Measurements from ENCODE around the gene MYZAP.

The MYZAP gene

GRCh38 chr15:57580866-57581265, 10.8 kb upstream of the MYZAP start:
- no peaks in the 10 kb centered on the region for H3K9me2 ChIP-seq (replicated peaks; ENCODE audit: low read depth, low read length)
- no peaks in the 10 kb centered on the region for H3K27me3 ChIP-seq (ENCODE audit: insufficient read depth, low read length, poor library complexity, severe bottlenecking)
- no peaks in the 10 kb centered on the region for H3K36me3 ChIP-seq (ENCODE audit: insufficient read depth, low read length)
- no peak overlapping the region for H3K4me2 ChIP-seq (ENCODE audit: low read depth, low read length, poor library complexity, severe bottlenecking)
- no peak overlapping the region for H3K4me3 ChIP-seq (ENCODE audit: low read length, poor library complexity, severe bottlenecking)
- H3F3A ChIP-seq (ENCODE audit: low read depth), result no peaks in the 10 kb centered on the region
- H4K20me1 ChIP-seq (ENCODE audit: insufficient read depth, low read length, poor library complexity, severe bottlenecking), result no peaks in the 10 kb centered on the region
- no peak overlapping the region for H3K9ac ChIP-seq (ENCODE audit: low read depth, low read length, poor library complexity, severe bottlenecking)
- no peaks in the 10 kb centered on the region for H3K79me2 ChIP-seq (ENCODE audit: insufficient read depth, low read length)
- no peak for TF ChIP-seq CTCF (conservative IDR thresholded peaks at IDR 0.05; ENCODE audit: low read length)
- no peak for TF ChIP-seq EZH2phosphoT487 (IDR thresholded peaks at IDR 0.05; ENCODE audit: borderline replicate concordance)
- H3K9me3 ChIP-seq (ENCODE audit: insufficient read depth, low read depth, low read length), result no peaks in the 10 kb centered on the region
- no peaks in the 10 kb centered on the region for H3K4me1 ChIP-seq (ENCODE audit: insufficient read depth, low read length, poor library complexity, severe bottlenecking)
- H2AFZ ChIP-seq (ENCODE audit: low read length), result no peak overlapping the region

DNA sequence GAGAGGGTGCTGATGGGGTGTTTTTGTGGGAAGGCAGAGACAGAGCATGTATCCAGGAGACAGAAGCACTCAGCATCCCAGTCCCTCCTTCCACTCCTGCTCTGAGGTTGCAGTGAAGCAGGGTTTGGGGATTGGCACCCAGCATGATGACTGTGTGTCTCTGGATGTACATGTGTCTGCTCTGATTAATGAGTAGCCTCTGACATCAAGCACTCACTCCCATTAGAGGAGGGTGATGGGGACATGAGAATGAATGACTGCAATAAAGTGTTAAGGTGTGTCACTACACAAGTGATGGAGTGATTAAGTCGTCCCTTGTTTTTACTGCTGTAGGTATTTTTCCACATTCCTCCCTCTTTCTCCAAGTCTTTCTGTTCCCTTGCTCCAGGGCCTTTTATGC, 9.6 kb upstream of the MYZAP start:
- no peaks in the 10 kb centered on the region for H3K9me2 ChIP-seq (replicated peaks; ENCODE audit: low read depth, low read length)
- no peaks in the 10 kb centered on the region for H3K27me3 ChIP-seq (ENCODE audit: insufficient read depth, low read length, poor library complexity, severe bottlenecking)
- no peaks in the 10 kb centered on the region for H3K36me3 ChIP-seq (ENCODE audit: insufficient read depth, low read length)
- H3K9ac ChIP-seq (ENCODE audit: low read depth, low read length, poor library complexity, severe bottlenecking), result no peak overlapping the region
- no peaks in the 10 kb centered on the region for H3F3A ChIP-seq (ENCODE audit: low read depth)
- H3K4me1 ChIP-seq (ENCODE audit: insufficient read depth, low read length, poor library complexity, severe bottlenecking), result no peaks in the 10 kb centered on the region
- TF ChIP-seq EZH2phosphoT487 (IDR thresholded peaks at IDR 0.05; ENCODE audit: borderline replicate concordance) (no peak), CTCF (conservative IDR thresholded peaks at IDR 0.05; ENCODE audit: low read length) (no peak)
- no peak overlapping the region for H3K4me2 ChIP-seq (ENCODE audit: low read depth, low read length, poor library complexity, severe bottlenecking)
- H3K4me3 ChIP-seq (ENCODE audit: low read length, poor library complexity, severe bottlenecking), result no peak overlapping the region
- H3K9me3 ChIP-seq (ENCODE audit: insufficient read depth, low read depth, low read length), result no peaks in the 10 kb centered on the region
- no peaks in the 10 kb centered on the region for H3K79me2 ChIP-seq (ENCODE audit: insufficient read depth, low read length)
- no peaks in the 10 kb centered on the region for H4K20me1 ChIP-seq (ENCODE audit: insufficient read depth, low read length, poor library complexity, severe bottlenecking)
- no peak overlapping the region for H2AFZ ChIP-seq (ENCODE audit: low read length)

- no peak for TF ChIP-seq CTCF (conservative IDR thresholded peaks at IDR 0.05; ENCODE audit: low read length)
- no peak for TF ChIP-seq EZH2phosphoT487 (IDR thresholded peaks at IDR 0.05; ENCODE audit: borderline replicate concordance)
- Histone ChIP-seq H3K79me2 (ENCODE audit: insufficient read depth, low read length) (no peaks in the 10 kb centered on the region), H3K27me3 (ENCODE audit: insufficient read depth, low read length, poor library complexity, severe bottlenecking) (no peaks in the 10 kb centered on the region), H3K36me3 (ENCODE audit: insufficient read depth, low read length) (no peaks in the 10 kb centered on the region), H4K20me1 (ENCODE audit: insufficient read depth, low read length, poor library complexity, severe bottlenecking) (no peaks in the 10 kb centered on the region), H3K9me2 (replicated peaks; ENCODE audit: low read depth, low read length) (no peaks in the 10 kb centered on the region), H2AFZ (ENCODE audit: low read length) (no peak overlapping the region), H3K4me1 (ENCODE audit: insufficient read depth, low read length, poor library complexity, severe bottlenecking) (no peaks in the 10 kb centered on the region), H3K9me3 (ENCODE audit: insufficient read depth, low read depth, low read length) (no peaks in the 10 kb centered on the region), H3K4me3 (ENCODE audit: low read length, poor library complexity, severe bottlenecking) (no peak overlapping the region), H3K9ac (ENCODE audit: low read depth, low read length, poor library complexity, severe bottlenecking) (no peak overlapping the region), H3F3A (ENCODE audit: low read depth) (no peaks in the 10 kb centered on the region), H3K4me2 (ENCODE audit: low read depth, low read length, poor library complexity, severe bottlenecking) (no peak overlapping the region)
Measured at GRCh38 chr15:57583282-57583681, 8.4 kb upstream of the MYZAP start.

All from Loucy (cell line).